Caco-2 (cell line): ENCODE measurements around the gene PLEKHG7. TPM values are rescaled to one million over a fixed set of nuclear protein-coding genes. Genes with fewer than 3 reads are reported as not detected.

ENCODE experiments used
- BruUV-seq: library from RNA; stranded (reverse); fragments of 400-500 nt; replicated peaks from 2 replicates; lab custom pipeline; 2021; lab: Mats Ljungman, UMichigan
- CTCF ChIA-PET: fragments of 300-600 bp; sonication (Branson Sonifier 250); formaldehyde crosslinking; loops from one replicate; lab custom pipeline; 2022; ENCODE audit warnings: antibody characterized with exemption; lab: Charles Lee
- POLR2A ChIA-PET: fragments of 300-600 bp; sonication (Branson Sonifier 250); formaldehyde crosslinking; loops from one replicate; lab custom pipeline; 2022; ENCODE audit warnings: antibody characterized with exemption; lab: Charles Lee
- DNase-seq, 2 experiments: peaks; one replicate each; pipeline versions ENCODE4 v3.0.0 to v3.0.0-alpha.2; 2020 to 2022
- H3K27me3 ChIP-seq: replicated peaks from 2 replicates; pipeline ENCODE4 v1.6.0; 2011; ENCODE audit warnings: low read length; ENCODE audit not compliant: control insufficient read depth, insufficient read depth
- H3K36me3 ChIP-seq: 2 replicates; pipeline ENCODE4 v1.5.1; 2011; ENCODE audit warnings: low read length; ENCODE audit not compliant: control insufficient read depth, insufficient read depth
- H3K4me1 ChIP-seq: fragments of 250-450 bp; sonication (Bioruptor Pico); 2 replicates; pipeline ENCODE4 v1.5.1; 2020; ENCODE audit warnings: mild to moderate bottlenecking
- H3K4me3 ChIP-seq: 2 replicates; pipeline ENCODE4 v1.5.1; 2011; ENCODE audit warnings: low read depth, mild to moderate bottlenecking, control low read depth, low read length
- H3K9me3 ChIP-seq: fragments of 250-450 bp; sonication (Bioruptor Pico); 2 replicates; pipeline ENCODE4 v1.5.1; 2020; ENCODE audit warnings: mild to moderate bottlenecking, moderate library complexity
- H3K27ac Mint-ChIP-seq: one replicate; pipeline ENCODE4 v1.8.0; 2022; ENCODE audit warnings: mixed read lengths; ENCODE audit not compliant: unreplicated experiment
- H3K27me3 Mint-ChIP-seq: one replicate; pipeline ENCODE4 v1.8.0; 2022; ENCODE audit warnings: mixed read lengths; ENCODE audit not compliant: insufficient read depth, unreplicated experiment
- H3K36me3 Mint-ChIP-seq: one replicate; pipeline ENCODE4 v1.8.0; 2022; ENCODE audit warnings: mild to moderate bottlenecking, mixed read lengths; ENCODE audit not compliant: insufficient read depth, unreplicated experiment
- H3K4me1 Mint-ChIP-seq: one replicate; pipeline ENCODE4 v1.8.0; 2022; ENCODE audit warnings: low read depth, mixed read lengths; ENCODE audit not compliant: unreplicated experiment
- H3K4me3 Mint-ChIP-seq: one replicate; pipeline ENCODE4 v1.8.0; 2022; ENCODE audit warnings: mild to moderate bottlenecking, moderate library complexity, mixed read lengths; ENCODE audit not compliant: unreplicated experiment
- H3K9me3 Mint-ChIP-seq: one replicate; pipeline ENCODE4 v1.8.0; 2022; ENCODE audit warnings: mixed read lengths; ENCODE audit not compliant: unreplicated experiment
- CTCF ChIP-seq, 2 experiments: fragments of 200-600 bp in 1 of 2; IDR thresholded peaks; 1 replicate in 1 of 2; 2 replicates in 1 of 2; pipeline versions ENCODE4 v1.5.1 to v1.8.0; 2011 to 2022; ENCODE audit warnings: antibody characterized with exemption in 1 of 2, control low read depth in 1 of 2, inconsistent platforms in 1 of 2, low read depth in 1 of 2, low read length in 1 of 2, mild to moderate bottlenecking in 1 of 2, moderate library complexity in 1 of 2; ENCODE audit not compliant: insufficient read depth in 1 of 2, severe bottlenecking in 1 of 2, unreplicated experiment in 1 of 2
- intact Hi-C: fragments of 100-400 bp; cut with micrococcal nuclease; formaldehyde crosslinking; loops from one replicate; pipeline ENCODE4 v1.10.0; 2022; ENCODE audit not compliant: unreplicated experiment
- total RNA-seq: library from RNA; stranded (reverse); gene quantifications from 2 replicates; pipeline ENCODE4 v1.2.3, GENCODE V29; 2022

Gene PLEKHG7
- total RNA-seq, 1 experiment from 2014 or later: 0.23 TPM

DNA sequence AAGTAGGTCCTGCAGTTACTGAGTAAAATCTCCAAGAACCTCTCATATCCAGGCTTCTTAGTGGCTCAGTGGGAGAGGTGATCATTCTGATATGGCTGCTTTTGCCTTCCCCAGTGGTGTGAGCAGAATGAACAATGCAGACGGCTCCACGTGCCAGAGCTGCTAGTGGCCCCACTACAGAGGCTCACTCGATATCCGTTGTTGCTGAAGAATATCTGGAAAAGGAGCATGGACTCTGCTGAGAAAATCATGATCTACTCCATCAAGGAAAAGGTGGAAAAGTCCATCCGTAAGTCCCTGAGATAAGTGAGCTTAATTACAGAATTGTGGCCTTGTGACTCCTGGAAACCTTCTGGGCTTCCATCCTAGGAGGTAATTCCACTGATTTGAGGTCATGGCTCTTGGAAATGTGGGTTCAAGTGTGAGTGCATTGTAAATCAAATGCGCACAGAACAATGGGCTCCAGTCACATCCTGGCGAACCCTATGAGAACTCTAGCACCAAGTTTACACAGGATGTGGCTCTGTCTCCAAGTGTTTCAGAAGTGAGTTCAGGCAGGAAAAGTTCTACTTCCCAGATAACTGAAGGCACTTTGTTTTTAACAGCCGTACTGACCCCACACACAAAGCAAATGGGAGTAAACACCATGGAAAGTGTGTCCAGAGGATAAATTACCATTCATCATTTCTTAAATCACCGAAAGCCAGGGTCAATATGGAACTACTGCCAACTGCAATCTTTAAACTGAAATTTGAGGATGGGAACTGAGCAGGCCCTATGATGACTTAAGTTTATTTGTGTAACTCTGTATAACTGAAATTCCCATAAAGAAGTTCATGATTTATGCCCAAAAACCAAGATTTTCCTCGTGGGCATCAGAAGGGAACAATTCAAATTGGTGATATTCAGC lies 51.4 kb downstream of the PLEKHG7 start:
- H3K9me3 ChIP-seq: no peaks in the 10 kb centered on the region
- no peak for DNase-seq
- intact Hi-C loops: no loop called here
- Mint-ChIP-seq H3K4me1 (no peaks in the 10 kb centered on the region), H3K27ac (no peak overlapping the region), H3K27me3 (peaks cover 6% of the 10 kb centered on the region), H3K9me3 (no peaks in the 10 kb centered on the region), H3K36me3 (no peaks in the 10 kb centered on the region), H3K4me3 (no peak overlapping the region)
- H3K4me3 ChIP-seq: no peak overlapping the region
- no peaks in the 10 kb centered on the region for H3K4me1 ChIP-seq
- TF ChIP-seq CTCF (IDR thresholded peaks at IDR 0.05; ENCODE audit: insufficient read depth in 1 of 2, low read depth in 1 of 2, low read length in 1 of 2, severe bottlenecking in 1 of 2, unreplicated experiment in 1 of 2): no peak
- ChIA-PET CTCF (no interaction called here), POLR2A (no interaction called here)
- H3K27me3 ChIP-seq: no peaks in the 10 kb centered on the region
- no TSS peak for BruUV-seq
- H3K36me3 ChIP-seq: no peaks in the 10 kb centered on the region

GRCh38 chr12:92756898-92757596 lies 54.3 kb downstream of the PLEKHG7 start:
- peaks cover 7% of the 10 kb centered on the region for H3K36me3 Mint-ChIP-seq
- no TSS peak for BruUV-seq
- TF ChIP-seq CTCF (IDR thresholded peaks at IDR 0.05; ENCODE audit: insufficient read depth in 1 of 2, low read depth in 1 of 2, low read length in 1 of 2, severe bottlenecking in 1 of 2, unreplicated experiment in 1 of 2): no peak
- Histone ChIP-seq H3K4me1 (no peaks in the 10 kb centered on the region), H3K4me3 (no peak overlapping the region), H3K27me3 (no peaks in the 10 kb centered on the region), H3K9me3 (no peaks in the 10 kb centered on the region), H3K36me3 (no peaks in the 10 kb centered on the region)
- H3K9me3 Mint-ChIP-seq: no peaks in the 10 kb centered on the region
- intact Hi-C loops: no loop called here
- CTCF ChIA-PET: no interaction called here
- H3K27ac Mint-ChIP-seq: no peak overlapping the region
- DNase-seq: no peak
- H3K27me3 Mint-ChIP-seq: peaks cover 6% of the 10 kb centered on the region
- no peak overlapping the region for H3K4me3 Mint-ChIP-seq
- POLR2A ChIA-PET: no interaction called here
- no peaks in the 10 kb centered on the region for H3K4me1 Mint-ChIP-seq

- intact Hi-C loops: no loop called here
- peaks cover 11% of the 10 kb centered on the region for H3K36me3 Mint-ChIP-seq
- Histone ChIP-seq H3K9me3 (no peaks in the 10 kb centered on the region), H3K27me3 (no peaks in the 10 kb centered on the region), H3K4me1 (no peaks in the 10 kb centered on the region), H3K4me3 (no peak overlapping the region), H3K36me3 (no peaks in the 10 kb centered on the region)
- peaks cover 6% of the 10 kb centered on the region for H3K27me3 Mint-ChIP-seq
- no TSS peak for BruUV-seq
- no peaks in the 10 kb centered on the region for H3K9me3 Mint-ChIP-seq
- no peak overlapping the region for H3K27ac Mint-ChIP-seq
- ChIA-PET CTCF (no interaction called here), POLR2A (no interaction called here)
- no peak for DNase-seq
- H3K4me3 Mint-ChIP-seq: no peak overlapping the region
- no peaks in the 10 kb centered on the region for H3K4me1 Mint-ChIP-seq
- TF ChIP-seq CTCF (IDR thresholded peaks at IDR 0.05; ENCODE audit: insufficient read depth in 1 of 2, low read depth in 1 of 2, low read length in 1 of 2, severe bottlenecking in 1 of 2, unreplicated experiment in 1 of 2): no peak
Observed at GRCh38 chr12:92757597-92758121, 54.9 kb downstream of the PLEKHG7 start.
